WTC11 (cell line): Measurements from ENCODE around the gene NUP98. TPM values are rescaled to one million over a fixed set of nuclear protein-coding genes. Genes with fewer than 3 reads are reported as not detected.

Experiments
- ATAC-seq: fragments of 200-7000 bp; cut with Tn5 transposase; 2 replicates; pipeline ENCODE4 v1.10.0; 2021; ENCODE audit warnings: mild to moderate bottlenecking, moderate library complexity
- CTCF ChIA-PET: fragments of 300-600 bp; sonication (Branson Sonifier 250); formaldehyde crosslinking; loops from one replicate; lab custom pipeline; 2021; ENCODE audit warnings: antibody characterized with exemption; lab: Charles Lee
- POLR2A ChIA-PET: fragments of 350-600 bp; sonication (Branson Sonifier 250); formaldehyde crosslinking; loops from one replicate; lab custom pipeline; 2021; ENCODE audit warnings: antibody characterized with exemption; lab: Charles Lee
- DNase-seq: peaks from one replicate; pipeline ENCODE4 v3.0.0; 2021; ENCODE audit warnings: low spot score
- H3K27ac Mint-ChIP-seq: 2 replicates; pipeline ENCODE4 v1.8.0; 2021; ENCODE audit warnings: mixed read lengths
- H3K27me3 Mint-ChIP-seq: 2 replicates; pipeline ENCODE4 v1.8.0; 2021; ENCODE audit warnings: low read depth, mild to moderate bottlenecking, moderate library complexity, mixed read lengths
- H3K36me3 Mint-ChIP-seq: 2 replicates; pipeline ENCODE4 v1.8.0; 2021; ENCODE audit warnings: mixed read lengths
- H3K4me1 Mint-ChIP-seq: 2 replicates; pipeline ENCODE4 v1.8.0; 2022; ENCODE audit warnings: mixed read lengths
- H3K4me3 Mint-ChIP-seq: 2 replicates; pipeline ENCODE4 v1.8.0; 2021; ENCODE audit warnings: mild to moderate bottlenecking, moderate library complexity, mixed read lengths
- H3K9me3 Mint-ChIP-seq: 2 replicates; pipeline ENCODE4 v1.8.0; 2021; ENCODE audit warnings: mixed read lengths
- ETV6 ChIP-seq: sonication (generic); formaldehyde crosslinking; IDR thresholded peaks from 2 replicates; pipeline ENCODE4 v1.8.1; 2022; ENCODE audit warnings: mild to moderate bottlenecking, missing genetic modification reagents
- GRHL2 ChIP-seq: fragments of 250-450 bp; sonication (Bioruptor Pico); IDR thresholded peaks from 2 replicates; pipeline ENCODE4 v1.8.0; 2022; ENCODE audit warnings: mild to moderate bottlenecking, moderate library complexity; ENCODE audit not compliant: insufficient replicate concordance, severe bottlenecking
- PRRX2 ChIP-seq: fragments of 250-450 bp; sonication (Bioruptor Pico); IDR thresholded peaks from 2 replicates; pipeline ENCODE4 v1.8.0; 2021; ENCODE audit warnings: mild to moderate bottlenecking
- RORB ChIP-seq: fragments of 250-450 bp; sonication (Bioruptor Pico); IDR thresholded peaks from 2 replicates; pipeline ENCODE4 v1.9.0; 2021; ENCODE audit warnings: mild to moderate bottlenecking
- SOX15 ChIP-seq: fragments of 250-450 bp; sonication (Bioruptor Pico); IDR thresholded peaks from 2 replicates; pipeline ENCODE4 v1.9.0; 2021; ENCODE audit warnings: mild to moderate bottlenecking
- TEAD1 ChIP-seq: sonication (generic); formaldehyde crosslinking; IDR thresholded peaks from 2 replicates; pipeline ENCODE4 v1.8.0; 2022; ENCODE audit warnings: mild to moderate bottlenecking, missing genetic modification reagents
- ZNF121 ChIP-seq: sonication (generic); formaldehyde crosslinking; IDR thresholded peaks from 2 replicates; pipeline ENCODE4 v1.8.0; 2023; ENCODE audit warnings: missing genetic modification reagents
- ZNF396 ChIP-seq: fragments of 250-450 bp; sonication (Bioruptor Pico); IDR thresholded peaks from 2 replicates; pipeline ENCODE4 v1.8.0; 2021; ENCODE audit warnings: mild to moderate bottlenecking, moderate library complexity, borderline replicate concordance
- total RNA-seq: library from RNA; stranded (reverse); gene quantifications from 3 replicates; pipeline ENCODE4 v1.2.3, GENCODE V29; 2021
- TF ChIP-seq, protein P1 (sequence below): sonication (generic); formaldehyde crosslinking; IDR thresholded peaks from 2 replicates; pipeline ENCODE4 v1.8.0; 2022; ENCODE audit warnings: mild to moderate bottlenecking, missing genetic modification reagents
- TF ChIP-seq, protein P2 (sequence below): fragments of 200-600 bp; IDR thresholded peaks from 2 replicates; pipeline ENCODE4 v1.8.0; 2022; ENCODE audit warnings: antibody characterized with exemption
- TF ChIP-seq, protein P3 (sequence below): sonication (generic); formaldehyde crosslinking; IDR thresholded peaks from 2 replicates; pipeline ENCODE4 v1.8.1; 2022; ENCODE audit warnings: mild to moderate bottlenecking, moderate library complexity, missing genetic modification reagents
- TF ChIP-seq, protein P4 (sequence below): sonication (generic); formaldehyde crosslinking; IDR thresholded peaks from 2 replicates; pipeline ENCODE4 v1.8.0; 2022; ENCODE audit warnings: mild to moderate bottlenecking, missing genetic modification reagents
- TF ChIP-seq, protein P5 (sequence below): sonication (generic); formaldehyde crosslinking; IDR thresholded peaks from 2 replicates; pipeline ENCODE4 v1.8.1; 2022; ENCODE audit warnings: missing genetic modification reagents, borderline replicate concordance
- TF ChIP-seq, protein P6 (sequence below): fragments of 250-450 bp; sonication (Bioruptor Pico); conservative IDR thresholded peaks from 2 replicates; pipeline ENCODE4 v1.9.0; 2021; ENCODE audit warnings: mild to moderate bottlenecking

NUP98 gene
- total RNA-seq, 1 experiment from 2014 or later = 81.4 TPM

DNA sequence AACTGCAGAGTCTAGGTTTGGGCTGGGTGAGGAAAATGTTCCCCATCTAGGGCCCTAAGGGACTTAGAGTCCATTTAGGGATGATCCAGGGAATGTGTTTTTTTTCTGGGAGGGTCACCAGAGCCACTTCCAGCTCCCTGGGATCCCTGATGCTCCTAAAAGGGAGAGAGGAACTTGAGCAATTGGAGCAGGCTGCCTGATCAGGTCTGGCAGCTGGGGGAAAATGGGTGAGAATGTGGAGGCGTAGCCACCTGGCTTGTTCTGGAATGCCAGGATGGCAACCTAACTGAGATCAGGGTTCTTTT lies 12.2 kb upstream of the NUP98 start:
- DNase-seq (no peak), ATAC-seq (no peak)
- Mint-ChIP-seq H3K9me3 (no peaks in the 10 kb centered on the region), H3K36me3 (no peaks in the 10 kb centered on the region), H3K4me3 (no peak overlapping the region), H3K27ac (peak overlapping the region; percentile 50), H3K27me3 (no peaks in the 10 kb centered on the region; the same call in 1 of the 2 replicates), H3K4me1 (peaks cover 11% of the 10 kb centered on the region)
- ChIA-PET POLR2A (interaction anchor here (0.7 to 1.1 kb wide), 3 partner anchors 12 to 117 kb away, joined by 3 to 4 read pairs (median 3); partner anchors contain the start of gene NUP98), CTCF (interaction anchor here (0.6 to 3.9 kb wide), 13 partner anchors 10 to 263 kb away, joined by 3 to 52 read pairs (median 14); partner anchors contain the start of genes NUP98, RHOG and STIM1)
- TF ChIP-seq ZNF396 (CRISPR knock-in tag) = no peak
- TF ChIP-seq, protein P1, sequence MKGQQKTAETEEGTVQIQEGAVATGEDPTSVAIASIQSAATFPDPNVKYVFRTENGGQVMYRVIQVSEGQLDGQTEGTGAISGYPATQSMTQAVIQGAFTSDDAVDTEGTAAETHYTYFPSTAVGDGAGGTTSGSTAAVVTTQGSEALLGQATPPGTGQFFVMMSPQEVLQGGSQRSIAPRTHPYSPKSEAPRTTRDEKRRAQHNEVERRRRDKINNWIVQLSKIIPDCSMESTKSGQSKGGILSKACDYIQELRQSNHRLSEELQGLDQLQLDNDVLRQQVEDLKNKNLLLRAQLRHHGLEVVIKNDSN = no peak
- TF ChIP-seq, protein P2, sequence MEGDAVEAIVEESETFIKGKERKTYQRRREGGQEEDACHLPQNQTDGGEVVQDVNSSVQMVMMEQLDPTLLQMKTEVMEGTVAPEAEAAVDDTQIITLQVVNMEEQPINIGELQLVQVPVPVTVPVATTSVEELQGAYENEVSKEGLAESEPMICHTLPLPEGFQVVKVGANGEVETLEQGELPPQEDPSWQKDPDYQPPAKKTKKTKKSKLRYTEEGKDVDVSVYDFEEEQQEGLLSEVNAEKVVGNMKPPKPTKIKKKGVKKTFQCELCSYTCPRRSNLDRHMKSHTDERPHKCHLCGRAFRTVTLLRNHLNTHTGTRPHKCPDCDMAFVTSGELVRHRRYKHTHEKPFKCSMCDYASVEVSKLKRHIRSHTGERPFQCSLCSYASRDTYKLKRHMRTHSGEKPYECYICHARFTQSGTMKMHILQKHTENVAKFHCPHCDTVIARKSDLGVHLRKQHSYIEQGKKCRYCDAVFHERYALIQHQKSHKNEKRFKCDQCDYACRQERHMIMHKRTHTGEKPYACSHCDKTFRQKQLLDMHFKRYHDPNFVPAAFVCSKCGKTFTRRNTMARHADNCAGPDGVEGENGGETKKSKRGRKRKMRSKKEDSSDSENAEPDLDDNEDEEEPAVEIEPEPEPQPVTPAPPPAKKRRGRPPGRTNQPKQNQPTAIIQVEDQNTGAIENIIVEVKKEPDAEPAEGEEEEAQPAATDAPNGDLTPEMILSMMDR = 0 out of 2 replicates have a peak, but pooled peaks have one; percentile 1

DNA sequence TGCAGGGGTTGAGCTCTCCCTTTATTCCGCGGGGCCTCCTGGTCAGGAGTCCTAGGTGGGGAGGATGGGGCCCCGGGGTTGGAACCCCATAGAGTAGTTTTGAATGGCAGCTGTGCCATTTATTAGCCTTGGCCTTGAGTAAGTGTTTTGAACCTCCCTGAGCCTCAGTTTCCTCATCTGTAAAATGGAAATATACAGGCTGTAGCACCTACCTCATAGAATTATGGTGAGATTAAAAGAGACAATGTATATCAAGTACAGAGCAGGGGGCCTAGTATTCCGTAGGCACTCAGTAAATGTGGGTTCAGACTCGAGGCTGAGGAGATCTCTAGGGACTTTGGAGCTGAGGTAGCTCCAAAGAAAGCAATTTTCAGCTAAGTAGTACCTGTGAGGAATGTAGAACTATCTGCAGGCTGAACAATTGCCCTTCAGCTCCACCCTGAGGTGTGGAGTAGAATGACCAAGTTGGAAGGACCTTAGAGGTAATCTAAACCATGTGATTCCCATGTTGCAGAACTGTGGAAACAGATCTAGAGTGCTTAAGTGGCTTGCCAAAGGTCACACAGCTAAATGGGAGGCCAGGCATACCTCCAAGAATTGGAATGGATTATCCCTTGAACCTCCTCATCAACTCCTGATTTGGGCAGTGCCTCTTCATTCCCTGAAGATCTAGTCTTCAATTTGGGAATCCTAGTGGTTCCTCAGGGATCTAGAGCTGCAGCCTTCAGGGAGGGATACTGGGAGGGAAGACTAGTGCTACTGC lies 11.7 kb upstream of the NUP98 start:
- Mint-ChIP-seq H3K27me3 (no peaks in the 10 kb centered on the region; the same call in 1 of the 2 replicates), H3K36me3 (no peaks in the 10 kb centered on the region), H3K4me1 (peaks cover 11% of the 10 kb centered on the region), H3K4me3 (peak overlapping the region; percentile 96), H3K27ac (peak overlapping the region; percentile 86), H3K9me3 (no peaks in the 10 kb centered on the region)
- peak; percentile 37 for DNase-seq
- POLR2A ChIA-PET = interaction anchor here (0.7 to 1.1 kb wide), 3 partner anchors 11 to 117 kb away, joined by 3 to 4 read pairs (median 3); partner anchors contain the start of gene NUP98
- TF ChIP-seq ETV6 (CRISPR knock-in tag) (no peak), RORB (CRISPR knock-in tag) (no peak), PRRX2 (CRISPR knock-in tag) (no peak; the same call in 1 of the 2 replicates), TEAD1 (CRISPR knock-in tag) (no peak), GRHL2 (no peak), ZNF121 (CRISPR knock-in tag) (no peak), SOX15 (no peak)
- TF ChIP-seq, protein P3, sequence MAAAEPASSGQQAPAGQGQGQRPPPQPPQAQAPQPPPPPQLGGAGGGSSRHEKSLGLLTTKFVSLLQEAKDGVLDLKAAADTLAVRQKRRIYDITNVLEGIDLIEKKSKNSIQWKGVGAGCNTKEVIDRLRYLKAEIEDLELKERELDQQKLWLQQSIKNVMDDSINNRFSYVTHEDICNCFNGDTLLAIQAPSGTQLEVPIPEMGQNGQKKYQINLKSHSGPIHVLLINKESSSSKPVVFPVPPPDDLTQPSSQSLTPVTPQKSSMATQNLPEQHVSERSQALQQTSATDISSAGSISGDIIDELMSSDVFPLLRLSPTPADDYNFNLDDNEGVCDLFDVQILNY (CRISPR knock-in tag) = no peak
- TF ChIP-seq, protein P4, sequence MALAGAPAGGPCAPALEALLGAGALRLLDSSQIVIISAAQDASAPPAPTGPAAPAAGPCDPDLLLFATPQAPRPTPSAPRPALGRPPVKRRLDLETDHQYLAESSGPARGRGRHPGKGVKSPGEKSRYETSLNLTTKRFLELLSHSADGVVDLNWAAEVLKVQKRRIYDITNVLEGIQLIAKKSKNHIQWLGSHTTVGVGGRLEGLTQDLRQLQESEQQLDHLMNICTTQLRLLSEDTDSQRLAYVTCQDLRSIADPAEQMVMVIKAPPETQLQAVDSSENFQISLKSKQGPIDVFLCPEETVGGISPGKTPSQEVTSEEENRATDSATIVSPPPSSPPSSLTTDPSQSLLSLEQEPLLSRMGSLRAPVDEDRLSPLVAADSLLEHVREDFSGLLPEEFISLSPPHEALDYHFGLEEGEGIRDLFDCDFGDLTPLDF = no peak
- TF ChIP-seq, protein P5, sequence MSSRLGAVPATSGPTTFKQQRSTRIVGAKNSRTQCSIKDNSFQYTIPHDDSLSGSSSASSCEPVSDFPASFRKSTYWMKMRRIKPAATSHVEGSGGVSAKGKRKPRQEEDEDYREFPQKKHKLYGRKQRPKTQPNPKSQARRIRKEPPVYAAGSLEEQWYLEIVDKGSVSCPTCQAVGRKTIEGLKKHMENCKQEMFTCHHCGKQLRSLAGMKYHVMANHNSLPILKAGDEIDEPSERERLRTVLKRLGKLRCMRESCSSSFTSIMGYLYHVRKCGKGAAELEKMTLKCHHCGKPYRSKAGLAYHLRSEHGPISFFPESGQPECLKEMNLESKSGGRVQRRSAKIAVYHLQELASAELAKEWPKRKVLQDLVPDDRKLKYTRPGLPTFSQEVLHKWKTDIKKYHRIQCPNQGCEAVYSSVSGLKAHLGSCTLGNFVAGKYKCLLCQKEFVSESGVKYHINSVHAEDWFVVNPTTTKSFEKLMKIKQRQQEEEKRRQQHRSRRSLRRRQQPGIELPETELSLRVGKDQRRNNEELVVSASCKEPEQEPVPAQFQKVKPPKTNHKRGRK (CRISPR knock-in tag) = no peak
- TF ChIP-seq, protein P6, sequence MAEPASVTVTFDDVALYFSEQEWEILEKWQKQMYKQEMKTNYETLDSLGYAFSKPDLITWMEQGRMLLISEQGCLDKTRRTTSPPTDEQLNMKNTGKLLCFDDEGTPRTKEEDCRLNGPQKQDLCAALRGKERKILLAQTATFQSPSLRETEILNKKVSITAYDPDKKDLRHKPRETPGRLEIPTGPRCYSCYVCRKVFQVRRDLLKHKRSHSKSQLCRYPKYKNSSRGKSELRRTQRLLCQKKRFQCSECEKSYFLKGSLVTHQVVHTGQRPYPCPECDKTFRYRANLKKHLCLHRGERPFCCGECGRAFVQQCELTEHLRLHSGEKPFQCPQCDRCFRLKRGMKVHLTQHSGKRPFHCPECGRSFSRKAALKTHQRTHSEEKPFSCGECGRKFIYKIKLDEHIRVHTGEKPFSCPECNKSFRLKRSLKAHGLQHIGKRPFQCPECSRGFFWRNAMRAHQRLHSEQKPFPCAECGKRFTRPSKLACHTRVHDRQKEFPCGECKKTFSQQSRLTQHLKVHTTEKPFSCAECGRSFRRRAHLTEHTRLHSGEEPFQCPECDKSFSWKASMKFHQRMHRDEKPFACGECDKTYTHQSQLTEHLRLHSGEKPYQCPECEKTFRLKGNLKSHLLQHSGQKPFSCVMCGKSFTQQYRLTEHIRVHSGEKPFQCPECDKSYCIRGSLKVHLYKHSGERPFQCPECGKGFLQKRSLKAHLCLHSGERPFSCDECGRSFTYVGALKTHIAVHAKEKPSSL (CRISPR knock-in tag) = no peak
- ATAC-seq = peak; percentile 38
- CTCF ChIA-PET = interaction anchor here (0.6 to 3.9 kb wide), 17 partner anchors 11 to 264 kb away, joined by 3 to 52 read pairs (median 7); partner anchors contain the start of genes NUP98, RHOG and STIM1
